22Rv1 (cell line): ENCODE results near the gene PSMF1.

Source experiments
- CTCF ChIP-seq: fragments of 450-650 bp; IDR thresholded peaks from 2 replicates; pipeline ENCODE4 v1.5.1; 2017; ENCODE audit warnings: mild to moderate bottlenecking
- ZFX ChIP-seq: fragments of 450-650 bp; IDR thresholded peaks from 2 replicates; pipeline ENCODE4 v1.6.1; 2017; ENCODE audit warnings: antibody characterized with exemption, borderline replicate concordance

DNA sequence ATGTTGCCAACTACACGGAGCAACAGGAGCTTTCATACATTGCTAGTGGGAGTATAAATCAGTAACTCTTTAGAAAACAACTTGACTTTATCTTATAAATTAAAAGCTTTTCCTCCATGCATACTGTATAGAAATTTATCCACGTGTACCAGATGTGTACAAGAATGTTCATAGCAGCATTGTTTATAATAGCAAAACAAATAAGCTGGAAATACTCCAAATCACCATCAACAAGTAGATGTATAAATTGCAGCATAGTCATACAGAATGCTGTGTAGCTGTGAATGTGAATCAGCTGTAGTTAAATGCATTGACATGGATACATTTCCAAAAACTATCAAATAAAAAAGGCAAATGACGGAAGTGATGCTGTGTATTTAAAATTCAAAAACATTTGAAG lies 6.0 kb downstream of the PSMF1 start:
- TF ChIP-seq CTCF: no peak
- TF ChIP-seq ZFX: no peak
